Measurements from ENCODE around the gene CCDC18.

DNA sequence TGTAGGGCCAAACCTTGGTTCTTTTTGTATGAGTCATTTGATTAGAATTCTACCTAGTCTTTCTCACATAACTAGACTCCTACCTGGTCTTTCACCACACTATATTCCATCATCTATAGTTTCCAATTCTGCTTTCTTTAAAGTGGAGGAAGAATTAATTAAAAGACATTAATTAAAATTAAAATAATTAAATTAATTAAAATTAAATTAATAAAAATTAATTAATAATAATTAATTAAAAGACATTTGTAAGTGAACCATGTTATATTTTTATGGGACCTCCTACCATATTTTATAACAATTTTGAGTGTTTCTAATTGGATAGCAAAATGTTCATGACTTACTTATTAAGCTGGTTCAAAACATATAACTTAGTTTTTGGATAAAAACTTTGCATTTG is 77.4 kb downstream of the CCDC18 start:
- TF ChIP-seq OSR1 (CRISPR knock-in tag; IDR thresholded peaks at IDR 0.05) (no peak), ZFP3 (CRISPR knock-in tag; IDR thresholded peaks at IDR 0.05) (no peak), CREB5 (CRISPR knock-in tag; IDR thresholded peaks at IDR 0.05; ENCODE audit: low read depth) (no peak), ZNF8 (CRISPR knock-in tag; IDR thresholded peaks at IDR 0.05) (no peak), ARNTL (CRISPR knock-in tag; IDR thresholded peaks at IDR 0.05; ENCODE audit: borderline replicate concordance, low read depth) (no peak), ISL1 (CRISPR knock-in tag; IDR thresholded peaks at IDR 0.05) (no peak), BACH2 (CRISPR knock-in tag; IDR thresholded peaks at IDR 0.05; ENCODE audit: borderline replicate concordance) (no peak), PATZ1 (CRISPR knock-in tag; IDR thresholded peaks at IDR 0.05; ENCODE audit: borderline replicate concordance) (no peak), TCF4 (CRISPR knock-in tag; IDR thresholded peaks at IDR 0.05; ENCODE audit: borderline replicate concordance) (no peak)
